Measurements from ENCODE around the gene CCDC180.

DNA sequence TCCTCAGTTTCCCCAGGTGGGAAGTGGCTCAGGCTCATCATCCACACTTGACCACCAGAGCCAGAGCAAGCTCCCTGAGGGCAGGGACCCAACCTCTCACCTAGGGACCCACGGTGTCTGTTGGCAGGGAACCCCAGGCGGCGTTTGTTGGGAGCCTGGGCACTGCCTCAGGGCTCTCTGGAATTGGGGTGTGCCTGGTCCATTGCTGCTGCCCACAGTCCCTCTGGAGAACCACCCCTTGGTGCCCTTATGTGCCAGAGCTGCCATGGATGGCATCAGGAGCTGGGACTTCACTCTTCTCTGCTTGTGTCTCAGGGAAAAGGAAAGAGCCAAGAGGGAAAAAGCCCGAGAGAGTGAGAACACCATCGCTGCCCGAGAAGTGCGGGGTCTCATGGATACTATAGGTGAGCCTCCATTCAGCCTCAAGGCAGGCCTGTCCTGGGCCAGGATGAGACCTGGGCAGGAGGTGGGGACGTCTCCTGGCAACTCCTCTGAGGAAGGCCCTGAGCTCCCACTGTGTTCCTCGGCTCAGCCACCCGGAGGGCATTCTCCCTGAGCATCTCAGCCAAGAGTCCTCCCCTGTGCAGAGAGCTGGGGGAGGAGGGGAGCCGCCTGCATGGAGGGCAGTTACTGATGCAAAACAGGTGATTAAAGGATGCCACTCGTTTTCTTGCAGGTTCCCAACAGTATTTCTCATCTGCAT, 4.5 kb downstream of the CCDC180 start:
- TF ChIP-seq, protein P1, sequence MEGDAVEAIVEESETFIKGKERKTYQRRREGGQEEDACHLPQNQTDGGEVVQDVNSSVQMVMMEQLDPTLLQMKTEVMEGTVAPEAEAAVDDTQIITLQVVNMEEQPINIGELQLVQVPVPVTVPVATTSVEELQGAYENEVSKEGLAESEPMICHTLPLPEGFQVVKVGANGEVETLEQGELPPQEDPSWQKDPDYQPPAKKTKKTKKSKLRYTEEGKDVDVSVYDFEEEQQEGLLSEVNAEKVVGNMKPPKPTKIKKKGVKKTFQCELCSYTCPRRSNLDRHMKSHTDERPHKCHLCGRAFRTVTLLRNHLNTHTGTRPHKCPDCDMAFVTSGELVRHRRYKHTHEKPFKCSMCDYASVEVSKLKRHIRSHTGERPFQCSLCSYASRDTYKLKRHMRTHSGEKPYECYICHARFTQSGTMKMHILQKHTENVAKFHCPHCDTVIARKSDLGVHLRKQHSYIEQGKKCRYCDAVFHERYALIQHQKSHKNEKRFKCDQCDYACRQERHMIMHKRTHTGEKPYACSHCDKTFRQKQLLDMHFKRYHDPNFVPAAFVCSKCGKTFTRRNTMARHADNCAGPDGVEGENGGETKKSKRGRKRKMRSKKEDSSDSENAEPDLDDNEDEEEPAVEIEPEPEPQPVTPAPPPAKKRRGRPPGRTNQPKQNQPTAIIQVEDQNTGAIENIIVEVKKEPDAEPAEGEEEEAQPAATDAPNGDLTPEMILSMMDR (IDR thresholded peaks at IDR 0.05) = no peak
- TF ChIP-seq POLR2A (IDR thresholded peaks at IDR 0.05) = no peak

All from lower leg skin (tissue), 3 donors.